Measurements from ENCODE around the gene RAP1A. TPM values are rescaled to one million over a fixed set of nuclear protein-coding genes. Genes with fewer than 3 reads are reported as not detected.
"Not testable (repeated sequence)": the region's sequence is repeated elsewhere in the genome, so short reads cannot be mapped to it uniquely, and the experiment has no call there.

The RAP1A gene
- polyA plus RNA-seq, 1 donor: 95.2 TPM

DNA sequence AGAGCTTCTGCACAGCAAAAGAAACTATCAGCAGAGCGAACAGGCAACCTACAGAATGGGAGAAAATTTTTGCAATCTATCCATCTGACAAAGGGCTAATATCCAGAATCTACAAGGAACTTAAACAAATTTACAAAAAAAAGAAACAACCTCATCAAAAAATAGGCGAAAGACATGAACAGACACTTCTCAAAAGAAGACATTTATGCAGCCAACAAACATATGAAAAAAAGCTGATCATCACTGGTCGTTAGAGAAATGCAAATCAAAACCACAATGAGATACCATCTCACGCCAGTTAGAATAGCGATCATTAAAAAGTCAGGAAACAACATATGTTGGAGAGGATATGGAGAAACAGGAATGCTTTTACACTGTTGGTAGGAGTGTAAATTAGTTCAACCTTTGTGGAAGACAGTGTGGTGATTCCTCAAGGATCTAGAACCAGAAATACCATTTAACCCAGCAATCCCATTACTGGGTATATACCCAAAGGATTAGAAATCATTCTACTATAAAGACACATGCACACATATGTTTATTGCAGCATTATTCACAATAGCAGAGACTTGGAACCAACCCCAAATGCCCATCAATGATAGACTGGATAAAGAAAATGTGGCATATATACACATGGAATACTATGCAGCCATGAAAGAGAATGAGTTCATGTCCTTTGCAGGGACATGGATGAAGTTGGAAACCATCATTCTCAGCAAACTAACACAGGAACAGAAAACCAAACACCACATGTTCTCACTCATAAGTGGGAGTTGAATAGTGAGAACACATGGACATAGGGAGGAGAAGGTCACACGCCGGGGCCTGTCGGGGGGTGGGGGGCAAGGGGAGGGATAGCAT is 65.9 kb downstream of the RAP1A start:
- not testable (repeated sequence) for H3K27me3 ChIP-seq (ENCODE audit: control insufficient read depth, insufficient read depth, low read length); H3K4me1 ChIP-seq (ENCODE audit: control insufficient read depth, insufficient read depth, low read length); H3K9me3 ChIP-seq (ENCODE audit: control insufficient read depth, low read depth, low read length); H3K36me3 ChIP-seq (ENCODE audit: control insufficient read depth, insufficient read depth, low read length); H3K4me3 ChIP-seq (ENCODE audit: low read length); DNase-seq; H3K27ac ChIP-seq (ENCODE audit: low read length)
- 100% methylated on average over 1 of the region's 8 CpGs for WGBS (ENCODE audit: insufficient coverage, low lambda C conversion rate)

DNA sequence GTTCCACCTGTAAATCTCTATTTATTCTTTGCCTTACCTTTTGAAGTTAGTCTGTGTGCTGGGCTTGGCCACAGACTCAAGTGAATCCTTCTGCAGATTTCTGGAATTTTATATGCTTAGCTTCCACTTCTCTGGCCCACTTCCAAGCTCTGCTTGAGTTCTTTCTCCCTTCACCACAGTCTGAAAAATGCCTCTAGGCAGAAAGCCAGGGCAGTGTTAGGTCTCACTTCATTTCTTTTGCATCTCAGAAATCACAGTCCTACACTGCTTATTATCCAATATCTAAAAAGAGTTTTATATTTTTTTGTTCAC is 70.7 kb downstream of the RAP1A start:
- Histone ChIP-seq H3K4me3 (ENCODE audit: low read length) (no peak overlapping the region), H3K9me3 (ENCODE audit: control insufficient read depth, low read depth, low read length) (peaks cover 4% of the 10 kb centered on the region), H3K4me1 (ENCODE audit: control insufficient read depth, insufficient read depth, low read length) (no peaks in the 10 kb centered on the region), H3K36me3 (ENCODE audit: control insufficient read depth, insufficient read depth, low read length) (peaks cover 20% of the 10 kb centered on the region), H3K27ac (ENCODE audit: low read length) (no peak overlapping the region), H3K27me3 (ENCODE audit: control insufficient read depth, insufficient read depth, low read length) (no peaks in the 10 kb centered on the region)
- DNase-seq: peak; percentile 22 to 23

- H3K4me3 ChIP-seq (ENCODE audit: low read length): no peak overlapping the region
- no peaks in the 10 kb centered on the region for H3K4me1 ChIP-seq (ENCODE audit: control insufficient read depth, insufficient read depth, low read length)
- H3K9me3 ChIP-seq (ENCODE audit: control insufficient read depth, low read depth, low read length): peaks cover 4% of the 10 kb centered on the region
- no peak for DNase-seq
- no peak overlapping the region for H3K27ac ChIP-seq (ENCODE audit: low read length)
- H3K27me3 ChIP-seq (ENCODE audit: control insufficient read depth, insufficient read depth, low read length): no peaks in the 10 kb centered on the region
- H3K36me3 ChIP-seq (ENCODE audit: control insufficient read depth, insufficient read depth, low read length): peaks cover 20% of the 10 kb centered on the region
- WGBS (ENCODE audit: insufficient coverage, low lambda C conversion rate): 100% methylated on average over 1 of the region's 1 CpG
Measured at GRCh38 chr1:111691886-111692285, 72.3 kb downstream of the RAP1A start.

DNA sequence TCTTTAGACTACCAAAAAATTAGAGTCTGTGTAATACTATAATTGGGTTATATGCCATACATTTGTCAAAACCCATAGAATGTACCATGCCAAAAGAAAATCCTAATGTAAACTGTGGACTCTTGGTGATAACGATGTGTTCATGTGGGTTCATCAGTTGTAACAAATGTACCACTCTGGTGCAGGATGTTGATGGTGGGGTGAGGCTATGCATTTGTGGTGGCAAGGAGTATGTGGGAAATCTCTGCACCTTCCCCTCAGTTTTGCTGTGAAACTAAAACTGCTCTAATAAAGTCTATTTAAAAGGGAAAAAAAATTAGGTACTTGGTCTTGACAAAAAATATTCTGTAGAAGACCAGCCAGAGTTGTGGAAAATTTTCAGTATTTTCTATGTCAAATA is 76.2 kb downstream of the RAP1A start:
- H3K27ac ChIP-seq (ENCODE audit: low read length): no peak overlapping the region
- H3K4me1 ChIP-seq (ENCODE audit: control insufficient read depth, insufficient read depth, low read length): no peaks in the 10 kb centered on the region
- WGBS (ENCODE audit: insufficient coverage, low lambda C conversion rate): no CpG with 5 or more reads among the region's 1 CpG
- H3K36me3 ChIP-seq (ENCODE audit: control insufficient read depth, insufficient read depth, low read length): peaks cover 45% of the 10 kb centered on the region
- H3K27me3 ChIP-seq (ENCODE audit: control insufficient read depth, insufficient read depth, low read length): no peaks in the 10 kb centered on the region
- no peak overlapping the region for H3K4me3 ChIP-seq (ENCODE audit: low read length)
- DNase-seq: no peak
- no peaks in the 10 kb centered on the region for H3K9me3 ChIP-seq (ENCODE audit: control insufficient read depth, low read depth, low read length)

DNA sequence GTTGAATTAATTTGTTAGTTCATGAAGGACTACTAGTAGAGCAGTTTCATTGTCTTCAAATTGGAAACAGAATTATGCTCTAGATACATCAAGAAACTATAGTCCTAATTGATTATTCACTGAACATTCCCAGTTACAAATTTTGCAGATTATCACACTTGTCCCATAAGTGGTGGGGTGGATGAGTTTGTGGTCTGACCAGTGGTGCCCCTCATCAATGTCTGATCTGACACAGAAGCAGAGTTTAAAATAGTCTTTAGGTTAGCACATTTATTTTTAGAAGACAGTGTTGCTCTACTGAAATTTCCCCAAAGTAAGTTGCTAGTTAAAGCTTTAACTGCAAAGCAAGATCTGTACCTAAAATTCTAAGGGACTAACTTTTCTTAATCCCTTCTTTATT is 76.7 kb downstream of the RAP1A start:
- peaks cover 48% of the 10 kb centered on the region for H3K36me3 ChIP-seq (ENCODE audit: control insufficient read depth, insufficient read depth, low read length)
- H3K4me3 ChIP-seq (ENCODE audit: low read length): no peak overlapping the region
- H3K4me1 ChIP-seq (ENCODE audit: control insufficient read depth, insufficient read depth, low read length): no peaks in the 10 kb centered on the region
- no peak for DNase-seq
- no peaks in the 10 kb centered on the region for H3K9me3 ChIP-seq (ENCODE audit: control insufficient read depth, low read depth, low read length)
- H3K27ac ChIP-seq (ENCODE audit: low read length): no peak overlapping the region
- H3K27me3 ChIP-seq (ENCODE audit: control insufficient read depth, insufficient read depth, low read length): no peaks in the 10 kb centered on the region

DNA sequence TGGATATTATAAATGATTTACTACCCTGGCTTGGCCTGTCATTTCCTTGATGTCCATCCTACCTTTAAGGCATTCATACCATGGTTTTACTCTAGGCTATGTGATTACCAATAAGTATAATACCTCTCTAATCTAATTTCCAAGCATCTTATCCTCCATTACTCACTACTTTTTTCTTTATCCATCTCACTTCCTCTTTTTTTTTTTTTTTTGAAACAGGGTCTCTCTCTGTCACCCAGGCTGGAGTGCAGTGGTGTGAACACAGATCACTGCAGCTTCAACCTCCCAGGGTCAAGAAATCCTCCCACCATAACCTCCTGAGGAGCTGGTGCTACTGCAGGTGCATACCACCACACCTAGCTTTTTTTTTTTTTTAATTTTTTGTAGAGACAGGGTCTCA is 79.7 kb downstream of the RAP1A start:
- peaks cover 56% of the 10 kb centered on the region for H3K36me3 ChIP-seq (ENCODE audit: control insufficient read depth, insufficient read depth, low read length)

GRCh38 chr1:111702504-111703050 is 83.0 kb downstream of the RAP1A start:
- Histone ChIP-seq H3K27ac (ENCODE audit: low read length) (no peak overlapping the region), H3K9me3 (ENCODE audit: control insufficient read depth, low read depth, low read length) (no peaks in the 10 kb centered on the region), H3K4me1 (ENCODE audit: control insufficient read depth, insufficient read depth, low read length) (no peaks in the 10 kb centered on the region), H3K4me3 (ENCODE audit: low read length) (no peak overlapping the region), H3K36me3 (ENCODE audit: control insufficient read depth, insufficient read depth, low read length) (peaks cover 64% of the 10 kb centered on the region), H3K27me3 (ENCODE audit: control insufficient read depth, insufficient read depth, low read length) (no peaks in the 10 kb centered on the region)
- WGBS (ENCODE audit: insufficient coverage, low lambda C conversion rate): no CpG with 5 or more reads among the region's 5 CpGs
- no peak for DNase-seq

More for the DNA sequence above, 79.7 kb downstream of the RAP1A start:
- DNase-seq: no peak
- Histone ChIP-seq H3K4me3 (ENCODE audit: low read length) (no peak overlapping the region), H3K27ac (ENCODE audit: low read length) (no peak overlapping the region), H3K4me1 (ENCODE audit: control insufficient read depth, insufficient read depth, low read length) (no peaks in the 10 kb centered on the region), H3K9me3 (ENCODE audit: control insufficient read depth, low read depth, low read length) (no peaks in the 10 kb centered on the region), H3K27me3 (ENCODE audit: control insufficient read depth, insufficient read depth, low read length) (no peaks in the 10 kb centered on the region)

DNA sequence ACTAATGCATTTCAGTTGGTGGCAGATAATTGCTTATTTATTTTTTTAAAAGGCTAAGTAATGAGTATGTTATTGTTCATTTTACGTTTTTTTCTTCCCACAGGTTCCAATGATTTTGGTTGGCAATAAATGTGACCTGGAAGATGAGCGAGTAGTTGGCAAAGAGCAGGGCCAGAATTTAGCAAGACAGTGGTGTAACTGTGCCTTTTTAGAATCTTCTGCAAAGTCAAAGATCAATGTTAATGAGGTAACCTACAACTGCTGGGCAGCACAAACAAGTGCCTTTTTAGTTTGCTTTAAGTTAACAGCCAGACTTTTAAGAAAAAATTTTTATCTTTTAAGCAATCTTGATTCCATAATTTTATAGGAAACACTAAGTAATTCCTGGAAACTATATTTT is 84.7 kb downstream of the RAP1A start:
- WGBS (ENCODE audit: insufficient coverage, low lambda C conversion rate): 94% methylated on average over 2 of the region's 2 CpGs
- Histone ChIP-seq H3K27me3 (ENCODE audit: control insufficient read depth, insufficient read depth, low read length) (no peaks in the 10 kb centered on the region), H3K27ac (ENCODE audit: low read length) (no peak overlapping the region), H3K4me1 (ENCODE audit: control insufficient read depth, insufficient read depth, low read length) (no peaks in the 10 kb centered on the region), H3K4me3 (ENCODE audit: low read length) (no peak overlapping the region), H3K9me3 (ENCODE audit: control insufficient read depth, low read depth, low read length) (no peaks in the 10 kb centered on the region), H3K36me3 (ENCODE audit: control insufficient read depth, insufficient read depth, low read length) (peaks cover 69% of the 10 kb centered on the region)
- DNase-seq: no peak

DNA sequence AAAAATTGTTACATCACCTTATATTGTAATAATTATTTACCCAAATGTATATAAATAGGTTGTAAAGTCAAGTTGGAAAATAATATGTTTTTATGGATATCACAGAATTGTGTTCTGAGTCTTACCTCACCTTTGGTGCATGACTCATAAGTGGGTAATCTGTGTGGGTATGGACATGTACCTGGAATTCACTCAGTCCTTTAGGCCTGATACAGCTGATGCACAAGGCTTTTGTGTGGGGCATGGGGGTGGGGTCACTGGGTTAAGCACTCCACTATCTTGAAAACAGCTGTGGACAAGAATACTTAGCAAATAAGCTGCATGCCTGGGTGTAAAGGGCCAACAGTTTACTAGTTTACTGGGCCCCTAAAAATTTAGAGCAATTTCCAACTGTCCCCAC is 85.2 kb downstream of the RAP1A start:
- Histone ChIP-seq H3K9me3 (ENCODE audit: control insufficient read depth, low read depth, low read length) (no peaks in the 10 kb centered on the region), H3K4me3 (ENCODE audit: low read length) (no peak overlapping the region), H3K4me1 (ENCODE audit: control insufficient read depth, insufficient read depth, low read length) (no peaks in the 10 kb centered on the region), H3K36me3 (ENCODE audit: control insufficient read depth, insufficient read depth, low read length) (peaks cover 68% of the 10 kb centered on the region), H3K27me3 (ENCODE audit: control insufficient read depth, insufficient read depth, low read length) (no peaks in the 10 kb centered on the region), H3K27ac (ENCODE audit: low read length) (no peak overlapping the region)
- DNase-seq: peak; percentile 37 to 46

DNA sequence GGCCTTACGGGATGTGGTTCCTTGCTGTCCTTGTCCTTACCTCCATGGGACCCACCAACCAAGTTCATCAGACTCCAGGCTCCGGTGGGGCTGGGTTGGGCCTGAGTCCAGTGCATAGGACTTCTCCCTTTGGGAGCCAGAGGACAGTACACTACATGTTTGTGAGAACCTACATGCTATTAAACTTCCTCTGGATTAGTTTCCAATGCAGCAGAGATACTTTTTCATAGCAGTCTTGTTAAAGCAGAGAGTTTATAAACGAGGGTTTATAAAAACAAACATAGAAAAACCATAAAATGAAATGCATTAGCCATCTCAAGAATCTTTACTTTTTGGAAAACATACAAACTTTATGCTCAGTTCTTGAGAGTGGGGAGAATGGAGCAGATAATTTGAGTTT is 86.3 kb downstream of the RAP1A start:
- WGBS (ENCODE audit: insufficient coverage, low lambda C conversion rate): 100% methylated on average over 1 of the region's 3 CpGs
- no peak overlapping the region for H3K27ac ChIP-seq (ENCODE audit: low read length)
- H3K4me3 ChIP-seq (ENCODE audit: low read length): no peak overlapping the region
- DNase-seq: no peak
- peaks cover 59% of the 10 kb centered on the region for H3K36me3 ChIP-seq (ENCODE audit: control insufficient read depth, insufficient read depth, low read length)
- no peaks in the 10 kb centered on the region for H3K27me3 ChIP-seq (ENCODE audit: control insufficient read depth, insufficient read depth, low read length)
- H3K4me1 ChIP-seq (ENCODE audit: control insufficient read depth, insufficient read depth, low read length): no peaks in the 10 kb centered on the region
- no peaks in the 10 kb centered on the region for H3K9me3 ChIP-seq (ENCODE audit: control insufficient read depth, low read depth, low read length)

DNA sequence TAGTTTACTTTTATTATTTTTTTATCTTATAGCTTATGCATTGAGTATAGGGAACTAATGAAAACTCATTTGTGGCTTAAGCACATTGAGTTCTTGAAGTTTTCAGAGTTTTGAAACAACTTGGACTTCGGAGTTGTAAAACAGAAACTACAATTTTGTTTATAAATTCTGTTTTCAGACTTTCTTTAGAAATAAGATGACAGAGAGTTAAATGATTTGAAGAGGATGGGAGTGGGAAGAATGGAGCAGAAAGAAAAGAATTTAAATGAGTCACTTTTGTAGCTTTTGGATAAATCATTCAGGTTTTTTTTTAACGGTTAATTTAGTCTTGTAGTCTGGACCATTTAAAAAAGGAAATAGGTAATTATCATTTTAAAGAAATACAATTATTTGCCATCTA is 87.3 kb downstream of the RAP1A start:
- H3K4me1 ChIP-seq (ENCODE audit: control insufficient read depth, insufficient read depth, low read length): no peaks in the 10 kb centered on the region
- no peak overlapping the region for H3K27ac ChIP-seq (ENCODE audit: low read length)
- 83% methylated on average over 2 of the region's 2 CpGs for WGBS (ENCODE audit: insufficient coverage, low lambda C conversion rate)
- no peak overlapping the region for H3K4me3 ChIP-seq (ENCODE audit: low read length)
- no peaks in the 10 kb centered on the region for H3K27me3 ChIP-seq (ENCODE audit: control insufficient read depth, insufficient read depth, low read length)
- H3K36me3 ChIP-seq (ENCODE audit: control insufficient read depth, insufficient read depth, low read length): peaks cover 53% of the 10 kb centered on the region
- DNase-seq: no peak
- H3K9me3 ChIP-seq (ENCODE audit: control insufficient read depth, low read depth, low read length): no peaks in the 10 kb centered on the region
